PC-3 (cell line): Measurements from ENCODE around the gene HIBCH.

ENCODE experiments used
- CTCF ChIP-seq: fragments of 300-600 bp; sonication (generic); conservative IDR thresholded peaks from 2 replicates; pipeline ENCODE4 v1.5.1; 2017; ENCODE audit warnings: antibody characterized with exemption, low read depth, mild to moderate bottlenecking, low read length
- EZH2 ChIP-seq: fragments of 300-600 bp; sonication (generic); IDR thresholded peaks from one replicate; pipeline ENCODE4 v1.6.1; 2017; ENCODE audit warnings: antibody characterized with exemption, mild to moderate bottlenecking, low read length; ENCODE audit not compliant: unreplicated experiment
- EZH2phosphoT487 ChIP-seq: fragments of 300-600 bp; sonication (generic); IDR thresholded peaks from 2 replicates; pipeline ENCODE4 v1.6.1; 2018; ENCODE audit warnings: mild to moderate bottlenecking, antibody characterized with exemption, low read length, borderline replicate concordance

- TF ChIP-seq CTCF, result no peak
- no peak for TF ChIP-seq EZH2phosphoT487
- no peak for TF ChIP-seq EZH2
These were observed 15.2 kb downstream of the HIBCH start for GRCh38 chr2:190304404-190304803.
